ENCODE measurements around the gene ANTXR1. TPM values are rescaled to one million over a fixed set of nuclear protein-coding genes. Genes with fewer than 3 reads are reported as not detected.

Gene ANTXR1
- total RNA-seq, 1 experiment from 2014 or later, result 0.27 TPM

DNA sequence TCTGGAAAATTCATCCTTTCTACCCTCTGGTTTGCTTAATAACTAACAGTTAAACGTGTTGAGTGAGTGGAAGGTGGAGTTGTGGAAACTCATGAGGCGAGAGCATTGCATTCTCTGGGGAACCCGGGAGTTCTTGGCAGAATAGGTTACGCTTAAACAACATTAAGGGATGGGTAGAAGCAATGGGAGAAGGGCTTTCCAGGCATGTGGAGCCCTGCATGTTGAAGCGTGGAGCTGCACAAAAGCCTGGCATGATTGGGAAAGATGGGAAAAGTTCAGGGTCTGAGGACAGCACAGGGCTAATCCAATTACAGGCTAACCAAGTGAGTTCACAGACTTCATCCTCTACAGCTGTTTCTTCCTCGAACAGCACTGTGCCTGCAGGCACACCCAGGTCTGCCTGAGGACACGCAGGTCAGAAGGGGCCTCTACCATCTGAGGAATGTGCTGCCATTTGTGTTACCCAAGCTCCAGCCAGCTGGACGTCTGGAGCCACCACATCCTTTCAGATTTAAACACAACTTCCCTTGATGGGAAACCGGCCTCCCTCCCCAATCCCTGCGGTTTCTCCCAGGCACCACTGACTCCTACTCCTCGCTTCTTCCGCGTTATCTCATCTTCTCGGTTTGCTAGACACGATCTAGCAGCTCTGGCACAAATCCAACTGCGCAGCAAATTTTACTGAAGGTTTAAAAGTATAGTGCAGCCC lies 164.2 kb downstream of the ANTXR1 start:
- Mint-ChIP-seq H3K4me1 (ENCODE audit: low read depth, unreplicated experiment) (no peaks in the 10 kb centered on the region), H3K27ac (ENCODE audit: unreplicated experiment) (no peak overlapping the region), H3K4me3 (ENCODE audit: unreplicated experiment) (no peak overlapping the region), H3K9me3 (ENCODE audit: unreplicated experiment) (no peaks in the 10 kb centered on the region), H3K27me3 (ENCODE audit: insufficient read depth, unreplicated experiment) (peaks cover 19% of the 10 kb centered on the region), H3K36me3 (ENCODE audit: insufficient read depth, unreplicated experiment) (no peaks in the 10 kb centered on the region)
- ChIA-PET POLR2A (no interaction called here), CTCF (no interaction called here)
- intact Hi-C loops (cut with micrococcal nuclease; ENCODE audit: unreplicated experiment), result no loop called here
- BruUV-seq (replicated peaks), result no TSS peak
- H3K4me1 ChIP-seq, result 0 out of 2 replicates have a peak, but pooled peaks cover 4% of the 10 kb centered on the region
- H3K4me3 ChIP-seq (ENCODE audit: low read depth, low read length), result no peak overlapping the region
- H3K27me3 ChIP-seq (replicated peaks; ENCODE audit: control insufficient read depth, insufficient read depth, low read length), result no peaks in the 10 kb centered on the region
- peak in 1 of 2 experiments; percentile 48 for DNase-seq
- TF ChIP-seq, protein P1, sequence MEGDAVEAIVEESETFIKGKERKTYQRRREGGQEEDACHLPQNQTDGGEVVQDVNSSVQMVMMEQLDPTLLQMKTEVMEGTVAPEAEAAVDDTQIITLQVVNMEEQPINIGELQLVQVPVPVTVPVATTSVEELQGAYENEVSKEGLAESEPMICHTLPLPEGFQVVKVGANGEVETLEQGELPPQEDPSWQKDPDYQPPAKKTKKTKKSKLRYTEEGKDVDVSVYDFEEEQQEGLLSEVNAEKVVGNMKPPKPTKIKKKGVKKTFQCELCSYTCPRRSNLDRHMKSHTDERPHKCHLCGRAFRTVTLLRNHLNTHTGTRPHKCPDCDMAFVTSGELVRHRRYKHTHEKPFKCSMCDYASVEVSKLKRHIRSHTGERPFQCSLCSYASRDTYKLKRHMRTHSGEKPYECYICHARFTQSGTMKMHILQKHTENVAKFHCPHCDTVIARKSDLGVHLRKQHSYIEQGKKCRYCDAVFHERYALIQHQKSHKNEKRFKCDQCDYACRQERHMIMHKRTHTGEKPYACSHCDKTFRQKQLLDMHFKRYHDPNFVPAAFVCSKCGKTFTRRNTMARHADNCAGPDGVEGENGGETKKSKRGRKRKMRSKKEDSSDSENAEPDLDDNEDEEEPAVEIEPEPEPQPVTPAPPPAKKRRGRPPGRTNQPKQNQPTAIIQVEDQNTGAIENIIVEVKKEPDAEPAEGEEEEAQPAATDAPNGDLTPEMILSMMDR (IDR thresholded peaks at IDR 0.05; ENCODE audit: insufficient read depth in 1 of 2, low read depth in 1 of 2, low read length in 1 of 2, severe bottlenecking in 1 of 2, unreplicated experiment in 1 of 2), result no peak
- H3K36me3 ChIP-seq (ENCODE audit: control insufficient read depth, insufficient read depth, low read length), result no peaks in the 10 kb centered on the region
- H3K9me3 ChIP-seq, result no peaks in the 10 kb centered on the region

DNA sequence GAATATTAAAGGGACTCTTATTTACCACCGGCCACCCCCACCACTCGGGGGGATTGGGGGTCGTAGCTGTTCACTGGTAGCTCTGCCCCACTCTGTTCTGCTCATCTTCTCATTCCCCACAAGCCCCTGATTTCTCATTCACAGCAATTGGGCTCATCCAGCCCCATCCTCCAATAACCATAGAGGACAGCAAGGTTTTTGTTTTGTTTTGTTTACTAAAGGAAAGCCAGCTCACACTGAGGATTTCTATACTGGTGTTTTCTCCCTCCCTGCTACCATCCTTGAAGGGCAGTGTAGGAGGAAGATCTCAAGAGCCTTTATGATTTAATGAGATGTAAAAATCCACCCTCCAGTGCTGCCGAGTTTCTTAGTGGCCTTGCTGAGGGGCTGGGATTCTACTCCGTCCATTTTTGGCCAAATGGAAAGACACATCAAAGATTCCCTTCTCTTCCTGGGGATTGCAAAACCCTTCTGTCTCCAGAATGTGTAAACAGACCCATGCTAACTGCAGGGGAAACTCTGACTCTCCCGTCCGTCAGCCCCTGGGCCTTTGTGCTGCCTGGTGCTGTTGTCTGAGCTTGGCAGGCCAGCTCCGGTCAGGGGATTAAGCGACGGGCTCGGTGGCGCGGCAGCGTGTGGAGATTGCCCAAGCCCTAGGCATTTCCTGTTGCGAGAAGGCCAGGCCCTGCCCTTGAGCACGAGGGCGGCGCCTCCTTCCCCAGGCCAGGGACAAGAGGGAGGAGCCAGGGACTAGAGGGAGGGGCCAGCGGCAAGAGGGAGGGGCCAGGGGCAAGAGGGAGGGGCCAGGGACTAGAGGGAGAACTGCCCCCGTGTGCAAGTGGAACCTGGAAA lies 165.0 kb downstream of the ANTXR1 start:
- Mint-ChIP-seq H3K4me3 (ENCODE audit: unreplicated experiment) (no peak overlapping the region), H3K27ac (ENCODE audit: unreplicated experiment) (no peak overlapping the region), H3K4me1 (ENCODE audit: low read depth, unreplicated experiment) (no peaks in the 10 kb centered on the region), H3K36me3 (ENCODE audit: insufficient read depth, unreplicated experiment) (no peaks in the 10 kb centered on the region), H3K27me3 (ENCODE audit: insufficient read depth, unreplicated experiment) (peaks cover 19% of the 10 kb centered on the region), H3K9me3 (ENCODE audit: unreplicated experiment) (no peaks in the 10 kb centered on the region)
- TF ChIP-seq, protein P1 (IDR thresholded peaks at IDR 0.05; ENCODE audit: insufficient read depth in 1 of 2, low read depth in 1 of 2, low read length in 1 of 2, severe bottlenecking in 1 of 2, unreplicated experiment in 1 of 2), result no peak
- BruUV-seq (replicated peaks), result no TSS peak
- ChIA-PET POLR2A (no interaction called here), CTCF (no interaction called here)
- no peak overlapping the region for H3K4me3 ChIP-seq (ENCODE audit: low read depth, low read length)
- H3K4me1 ChIP-seq, result 0 out of 2 replicates have a peak, but pooled peaks cover 4% of the 10 kb centered on the region
- H3K27me3 ChIP-seq (replicated peaks; ENCODE audit: control insufficient read depth, insufficient read depth, low read length), result no peaks in the 10 kb centered on the region
- no peaks in the 10 kb centered on the region for H3K9me3 ChIP-seq
- no peaks in the 10 kb centered on the region for H3K36me3 ChIP-seq (ENCODE audit: control insufficient read depth, insufficient read depth, low read length)
- peak; percentile 32 to 64 for DNase-seq
- intact Hi-C loops (cut with micrococcal nuclease; ENCODE audit: unreplicated experiment), result no loop called here

DNA sequence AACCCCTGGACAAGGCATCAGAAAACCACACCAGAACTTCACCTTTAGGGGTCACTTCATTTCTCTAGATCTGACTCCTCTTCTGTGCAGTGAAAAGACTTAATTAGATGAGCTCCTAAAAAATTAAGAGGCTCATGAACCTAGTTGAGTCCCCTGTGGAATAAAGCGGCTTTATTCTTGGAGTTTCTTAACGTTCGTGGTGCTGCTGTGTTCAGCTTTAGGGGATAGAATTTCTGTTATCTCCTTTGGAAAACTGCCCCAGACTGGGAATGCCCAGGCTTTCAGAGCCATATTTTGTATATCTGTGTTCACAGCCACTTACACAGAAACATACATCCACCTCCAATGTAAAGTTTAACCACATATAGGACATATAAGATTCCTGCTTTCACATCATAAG lies 165.8 kb downstream of the ANTXR1 start:
- no TSS peak for BruUV-seq (replicated peaks)
- no peaks in the 10 kb centered on the region for H3K9me3 ChIP-seq
- H3K27me3 Mint-ChIP-seq (ENCODE audit: insufficient read depth, unreplicated experiment), result peaks cover 17% of the 10 kb centered on the region
- no peak overlapping the region for H3K27ac Mint-ChIP-seq (ENCODE audit: unreplicated experiment)
- no peaks in the 10 kb centered on the region for H3K9me3 Mint-ChIP-seq (ENCODE audit: unreplicated experiment)
- H3K36me3 ChIP-seq (ENCODE audit: control insufficient read depth, insufficient read depth, low read length), result no peaks in the 10 kb centered on the region
- no peak overlapping the region for H3K4me3 Mint-ChIP-seq (ENCODE audit: unreplicated experiment)
- intact Hi-C loops (cut with micrococcal nuclease; ENCODE audit: unreplicated experiment), result no loop called here
- ChIA-PET CTCF (no interaction called here), POLR2A (no interaction called here)
- no peak for DNase-seq
- TF ChIP-seq, protein P1 (IDR thresholded peaks at IDR 0.05; ENCODE audit: insufficient read depth in 1 of 2, low read depth in 1 of 2, low read length in 1 of 2, severe bottlenecking in 1 of 2, unreplicated experiment in 1 of 2), result no peak
- H3K4me1 ChIP-seq, result 0 out of 2 replicates have a peak, but pooled peaks cover 4% of the 10 kb centered on the region
- H3K4me1 Mint-ChIP-seq (ENCODE audit: low read depth, unreplicated experiment), result no peaks in the 10 kb centered on the region
- no peaks in the 10 kb centered on the region for H3K27me3 ChIP-seq (replicated peaks; ENCODE audit: control insufficient read depth, insufficient read depth, low read length)
- H3K36me3 Mint-ChIP-seq (ENCODE audit: insufficient read depth, unreplicated experiment), result no peaks in the 10 kb centered on the region
- H3K4me3 ChIP-seq (ENCODE audit: low read depth, low read length), result no peak overlapping the region

All from Caco-2 (cell line).